ENCODE measurements around the gene SMAD7.

GRCh38 chr18:48947092-48947491, 3.7 kb downstream of the SMAD7 start:
- TF ChIP-seq, protein P1, sequence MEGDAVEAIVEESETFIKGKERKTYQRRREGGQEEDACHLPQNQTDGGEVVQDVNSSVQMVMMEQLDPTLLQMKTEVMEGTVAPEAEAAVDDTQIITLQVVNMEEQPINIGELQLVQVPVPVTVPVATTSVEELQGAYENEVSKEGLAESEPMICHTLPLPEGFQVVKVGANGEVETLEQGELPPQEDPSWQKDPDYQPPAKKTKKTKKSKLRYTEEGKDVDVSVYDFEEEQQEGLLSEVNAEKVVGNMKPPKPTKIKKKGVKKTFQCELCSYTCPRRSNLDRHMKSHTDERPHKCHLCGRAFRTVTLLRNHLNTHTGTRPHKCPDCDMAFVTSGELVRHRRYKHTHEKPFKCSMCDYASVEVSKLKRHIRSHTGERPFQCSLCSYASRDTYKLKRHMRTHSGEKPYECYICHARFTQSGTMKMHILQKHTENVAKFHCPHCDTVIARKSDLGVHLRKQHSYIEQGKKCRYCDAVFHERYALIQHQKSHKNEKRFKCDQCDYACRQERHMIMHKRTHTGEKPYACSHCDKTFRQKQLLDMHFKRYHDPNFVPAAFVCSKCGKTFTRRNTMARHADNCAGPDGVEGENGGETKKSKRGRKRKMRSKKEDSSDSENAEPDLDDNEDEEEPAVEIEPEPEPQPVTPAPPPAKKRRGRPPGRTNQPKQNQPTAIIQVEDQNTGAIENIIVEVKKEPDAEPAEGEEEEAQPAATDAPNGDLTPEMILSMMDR (IDR thresholded peaks at IDR 0.05), result no peak
- no peak for TF ChIP-seq POLR2A (IDR thresholded peaks at IDR 0.05)

Measured in body of pancreas (tissue), 4 donors.